Limb (tissue), 2 donors: ENCODE measurements around the gene PYGO1.
"Not testable (repeated sequence)": the region's sequence is repeated elsewhere in the genome, so short reads cannot be mapped to it uniquely, and the experiment has no call there.

Experiments
- DNase-seq, 2 donors: peaks; one replicate each; pipeline ENCODE4 v3.0.0-alpha.2; 2016; ENCODE audit errors: extremely low spot score in 2 of 2

The PYGO1 gene

GRCh38 chr15:55564347-55565145, 23.6 kb downstream of the PYGO1 start:
- DNase-seq, result no peak

- DNase-seq, result no peak
Observed at GRCh38 chr15:55562601-55563000, 25.5 kb downstream of the PYGO1 start.

- DNase-seq, result no peak
Observed at GRCh38 chr15:55555089-55555488, 33.1 kb downstream of the PYGO1 start.

GRCh38 chr15:55552926-55553325, 35.2 kb downstream of the PYGO1 start:
- DNase-seq, result peak; percentile 16 to 42

- no peak for DNase-seq
Observed at GRCh38 chr15:55552451-55552850, 35.7 kb downstream of the PYGO1 start.

- DNase-seq, result no peak
Observed at GRCh38 chr15:55549305-55549704, 38.8 kb downstream of the PYGO1 start.

- no peak for DNase-seq
Observed at GRCh38 chr15:55546718-55547117, 41.4 kb downstream of the PYGO1 start.

- DNase-seq, result no peak
Observed at GRCh38 chr15:55535436-55535835, 52.7 kb downstream of the PYGO1 start.

- DNase-seq, result no peak
Observed at GRCh38 chr15:55532944-55533343, 55.2 kb downstream of the PYGO1 start.

- DNase-seq, result no peak
Observed at GRCh38 chr15:55530861-55531313, 57.3 kb downstream of the PYGO1 start.

- DNase-seq, result no peak
Observed at GRCh38 chr15:55528812-55529211, 59.3 kb downstream of the PYGO1 start.

GRCh38 chr15:55527150-55527549, 61.0 kb downstream of the PYGO1 start:
- DNase-seq, result no peak

- no peak for DNase-seq
Observed at GRCh38 chr15:55526559-55527036, 61.5 kb downstream of the PYGO1 start.

- DNase-seq, result no peak
Observed at GRCh38 chr15:55522742-55523450, 65.2 kb downstream of the PYGO1 start.

- DNase-seq, result no peak
Observed at GRCh38 chr15:55518641-55519040, 69.5 kb downstream of the PYGO1 start.

GRCh38 chr15:55518009-55518408, 70.1 kb downstream of the PYGO1 start:
- DNase-seq, result no peak

- no peak for DNase-seq
Observed at GRCh38 chr15:55515991-55516776, 72.0 kb downstream of the PYGO1 start.

- DNase-seq, result no peak
Observed at GRCh38 chr15:55515491-55515890, 72.7 kb downstream of the PYGO1 start.

GRCh38 chr15:55514414-55514850, 73.7 kb downstream of the PYGO1 start:
- DNase-seq, result no peak

- DNase-seq, result not testable (repeated sequence)
Observed at GRCh38 chr15:55513621-55514413, 74.3 kb downstream of the PYGO1 start.

GRCh38 chr15:55513152-55513551, 75.0 kb downstream of the PYGO1 start:
- DNase-seq, result no peak
